H1 (cell line): ENCODE data around the gene DTNB. TPM values are rescaled to one million over a fixed set of nuclear protein-coding genes. Genes with fewer than 3 reads are reported as not detected.

Experiments used
- ASH2L ChIP-seq: fragments of 200-600, 300-600 bp; sonication (generic); IDR thresholded peaks from one replicate; pipeline ENCODE4 v1.7.1; 2017; ENCODE audit warnings: low read length
- EGR1 ChIP-seq: IDR thresholded peaks from 2 replicates; pipeline ENCODE4 v1.6.1; 2011; ENCODE audit warnings: low read depth, low read length, borderline replicate concordance
- KDM4A ChIP-seq: IDR thresholded peaks from one replicate; pipeline ENCODE4 v1.7.1; 2012; ENCODE audit warnings: low read depth, mild to moderate bottlenecking, moderate library complexity, low read length, inconsistent platforms; ENCODE audit not compliant: severe bottlenecking
- PHF8 ChIP-seq: fragments of 200-600 bp; sonication (generic); conservative IDR thresholded peaks from 2 replicates; pipeline ENCODE4 v1.7.1; 2012; ENCODE audit warnings: low read depth, mild to moderate bottlenecking, inconsistent platforms, low read length, moderate library complexity
- polyA plus RNA-seq, 7 experiments: library from polyadenylated mRNA; depleted of rRNA in 3 of 7; stranded (reverse) in 5 of 7; unstranded in 2 of 7; fragments of >200 nt in 5 of 7; fragments of 200-250 nt in 2 of 7; gene quantifications; 1 replicate in 5 of 7; 2 replicates in 1 of 7; 4 replicates in 1 of 7; pipeline versions ENCODE4 v1.2.1 to v1.2.3, GENCODE V29; 2011 to 2013; ENCODE audit warnings: missing spikeins in 2 of 7, mixed read lengths in 2 of 7
- total RNA-seq: library from RNA; stranded (reverse); fragmentation: NEBNext Ultra II Directional; extraction: Animal tissue kit (Norgen Biotek cat#: 25700); gene quantifications from 2 replicates; pipeline ENCODE4 v1.2.1, GENCODE V29; 2021

The DTNB gene
- total and polyA plus RNA-seq, 2 of the 8 experiments (the other 6 are each of a cell fraction or from before 2014, with no cell fraction given), result 39.6 to 49.5 TPM

DNA sequence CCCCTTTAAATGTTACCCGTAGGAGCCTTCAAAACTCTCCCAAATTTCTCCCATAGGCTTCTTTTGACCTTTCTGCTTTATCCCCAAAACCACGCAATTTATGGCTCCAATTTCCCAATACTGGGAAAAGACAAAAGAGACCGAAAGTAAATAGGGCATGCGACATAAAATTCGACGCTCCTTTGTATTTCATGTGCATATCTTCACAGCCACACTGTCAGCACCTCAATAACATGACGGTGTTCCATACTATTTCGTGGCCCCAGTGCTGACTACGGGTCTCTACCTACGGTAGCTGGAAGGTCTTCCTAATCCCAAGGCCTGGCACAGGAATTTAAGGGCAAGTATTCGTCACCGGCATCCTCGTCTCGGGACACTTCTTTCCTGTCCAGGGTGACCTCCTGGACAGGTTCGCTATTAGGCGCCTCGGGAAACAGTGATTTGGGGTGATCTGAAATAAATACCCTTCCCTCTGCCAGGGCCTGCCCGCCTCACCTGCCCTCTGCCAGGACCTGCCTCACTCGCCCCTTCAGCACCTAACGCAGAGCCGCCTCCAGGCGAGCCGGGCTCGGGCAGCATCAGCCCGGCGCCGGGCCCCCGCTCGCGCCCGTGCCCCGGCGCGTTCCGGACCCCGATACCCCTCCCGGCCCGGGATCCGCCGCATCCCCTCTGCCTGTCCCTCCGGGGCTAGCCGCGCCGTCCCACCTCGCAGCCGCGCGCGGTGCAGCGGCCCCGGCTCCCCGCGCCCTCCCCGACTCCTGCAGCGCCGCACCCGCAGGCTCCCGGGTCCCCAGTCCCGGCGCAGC, 680 bp downstream of the DTNB start (continued):
- TF ChIP-seq EGR1, result no peak
- no peak for TF ChIP-seq ASH2L
- TF ChIP-seq PHF8, result peak; percentile 76; the same call in 1 of the 2 replicates
- peak; percentile 84 for TF ChIP-seq KDM4A
